COR-L47 (cell line): ENCODE data around the gene ASTN2.

Experiments used
- DNase-seq: peaks from one replicate; lab custom pipeline; 2025; lab: John Stamatoyannopoulos, UW

Gene ASTN2, protein sequence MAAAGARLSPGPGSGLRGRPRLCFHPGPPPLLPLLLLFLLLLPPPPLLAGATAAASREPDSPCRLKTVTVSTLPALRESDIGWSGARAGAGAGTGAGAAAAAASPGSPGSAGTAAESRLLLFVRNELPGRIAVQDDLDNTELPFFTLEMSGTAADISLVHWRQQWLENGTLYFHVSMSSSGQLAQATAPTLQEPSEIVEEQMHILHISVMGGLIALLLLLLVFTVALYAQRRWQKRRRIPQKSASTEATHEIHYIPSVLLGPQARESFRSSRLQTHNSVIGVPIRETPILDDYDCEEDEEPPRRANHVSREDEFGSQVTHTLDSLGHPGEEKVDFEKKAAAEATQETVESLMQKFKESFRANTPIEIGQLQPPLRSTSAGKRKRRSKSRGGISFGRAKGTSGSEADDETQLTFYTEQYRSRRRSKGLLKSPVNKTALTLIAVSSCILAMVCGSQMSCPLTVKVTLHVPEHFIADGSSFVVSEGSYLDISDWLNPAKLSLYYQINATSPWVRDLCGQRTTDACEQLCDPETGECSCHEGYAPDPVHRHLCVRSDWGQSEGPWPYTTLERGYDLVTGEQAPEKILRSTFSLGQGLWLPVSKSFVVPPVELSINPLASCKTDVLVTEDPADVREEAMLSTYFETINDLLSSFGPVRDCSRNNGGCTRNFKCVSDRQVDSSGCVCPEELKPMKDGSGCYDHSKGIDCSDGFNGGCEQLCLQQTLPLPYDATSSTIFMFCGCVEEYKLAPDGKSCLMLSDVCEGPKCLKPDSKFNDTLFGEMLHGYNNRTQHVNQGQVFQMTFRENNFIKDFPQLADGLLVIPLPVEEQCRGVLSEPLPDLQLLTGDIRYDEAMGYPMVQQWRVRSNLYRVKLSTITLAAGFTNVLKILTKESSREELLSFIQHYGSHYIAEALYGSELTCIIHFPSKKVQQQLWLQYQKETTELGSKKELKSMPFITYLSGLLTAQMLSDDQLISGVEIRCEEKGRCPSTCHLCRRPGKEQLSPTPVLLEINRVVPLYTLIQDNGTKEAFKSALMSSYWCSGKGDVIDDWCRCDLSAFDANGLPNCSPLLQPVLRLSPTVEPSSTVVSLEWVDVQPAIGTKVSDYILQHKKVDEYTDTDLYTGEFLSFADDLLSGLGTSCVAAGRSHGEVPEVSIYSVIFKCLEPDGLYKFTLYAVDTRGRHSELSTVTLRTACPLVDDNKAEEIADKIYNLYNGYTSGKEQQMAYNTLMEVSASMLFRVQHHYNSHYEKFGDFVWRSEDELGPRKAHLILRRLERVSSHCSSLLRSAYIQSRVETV (N-terminal part only)

DNA sequence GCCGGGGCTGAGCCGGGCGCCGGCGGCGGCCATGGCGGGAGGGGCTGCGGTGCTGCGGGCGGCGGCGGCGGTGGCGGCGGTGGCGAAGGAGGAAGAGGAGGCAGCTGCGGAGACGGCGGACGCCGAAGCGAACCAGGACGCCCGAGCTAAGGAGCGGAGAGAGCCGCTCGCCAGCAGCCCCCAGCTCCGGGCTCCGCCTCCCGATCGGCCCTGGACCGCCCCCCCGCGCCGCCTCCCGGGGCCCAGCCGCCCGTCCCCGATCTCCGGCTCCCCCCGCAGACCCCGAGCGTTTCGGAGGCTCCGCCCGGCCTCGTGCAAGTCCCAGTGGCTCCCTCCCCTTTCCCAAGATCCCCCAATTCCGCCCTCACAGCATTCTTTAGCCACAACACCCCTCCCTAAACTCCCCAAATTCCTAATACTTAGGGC is at the start of gene ASTN2:
Gene ASTN2 (minus strand): TSS at position 152 of the 426 bp plus-strand sequence. CDS start 119 bp downstream, at position 33.
- no peak for DNase-seq

DNA sequence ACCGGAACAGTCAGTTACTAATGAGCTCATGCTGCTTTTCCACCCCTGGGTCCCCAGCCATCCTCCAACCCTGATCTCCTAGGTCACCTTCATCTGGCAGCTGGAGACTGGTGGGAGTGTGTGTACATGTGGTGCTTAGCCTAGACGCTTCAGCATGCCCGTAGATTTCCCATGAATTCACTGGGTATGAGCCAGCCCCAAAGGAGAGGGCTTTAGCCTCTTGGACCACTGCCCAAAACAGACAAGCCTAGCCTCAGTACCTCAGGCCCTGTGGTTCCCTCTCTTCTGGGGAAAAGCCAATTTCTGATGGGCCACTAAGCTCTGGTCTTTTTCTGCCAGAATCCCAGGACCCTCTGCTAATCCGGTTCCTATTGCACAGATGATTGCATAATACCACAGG is 48.0 kb upstream of the ASTN2 start:
- DNase-seq, result no peak

DNA sequence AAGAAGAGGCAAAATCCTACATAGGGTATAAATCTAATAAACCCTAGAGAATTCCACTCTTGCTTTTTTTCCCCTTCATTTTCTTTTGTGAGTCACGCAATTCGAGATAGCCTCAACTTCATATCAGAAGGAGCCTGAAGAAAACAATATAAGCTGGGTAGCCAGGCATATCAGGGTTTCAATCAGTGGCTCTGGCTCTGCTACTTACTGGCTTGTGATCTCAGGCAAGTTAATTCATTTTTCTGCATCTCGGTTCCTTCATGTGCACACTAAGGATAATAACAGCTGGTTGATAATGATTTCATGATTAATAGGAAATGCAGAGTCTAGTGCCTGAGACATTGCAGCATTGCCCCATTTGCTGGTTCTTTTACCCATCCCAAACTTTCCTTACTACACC is 46.5 kb upstream of the ASTN2 start:
- DNase-seq, result no peak

DNA sequence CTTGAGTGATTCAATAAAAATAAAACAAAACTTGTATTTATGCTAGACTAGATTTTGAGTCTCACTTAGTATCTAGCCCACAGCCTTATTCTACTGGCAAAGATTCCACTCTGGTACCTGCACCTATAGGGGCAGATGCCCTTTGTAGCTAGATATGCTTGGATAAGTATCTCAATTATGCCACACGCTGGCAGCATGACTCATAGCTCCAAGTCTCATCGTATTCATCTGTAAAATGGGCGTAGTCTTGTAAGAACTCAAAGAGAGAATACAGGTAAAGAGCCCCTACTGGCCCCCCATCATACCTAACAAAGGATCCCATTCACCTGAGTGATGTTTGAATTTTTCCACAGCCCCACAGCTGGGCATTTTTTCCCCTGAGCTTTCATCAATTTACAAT is 45.9 kb upstream of the ASTN2 start:
- no peak for DNase-seq

DNA sequence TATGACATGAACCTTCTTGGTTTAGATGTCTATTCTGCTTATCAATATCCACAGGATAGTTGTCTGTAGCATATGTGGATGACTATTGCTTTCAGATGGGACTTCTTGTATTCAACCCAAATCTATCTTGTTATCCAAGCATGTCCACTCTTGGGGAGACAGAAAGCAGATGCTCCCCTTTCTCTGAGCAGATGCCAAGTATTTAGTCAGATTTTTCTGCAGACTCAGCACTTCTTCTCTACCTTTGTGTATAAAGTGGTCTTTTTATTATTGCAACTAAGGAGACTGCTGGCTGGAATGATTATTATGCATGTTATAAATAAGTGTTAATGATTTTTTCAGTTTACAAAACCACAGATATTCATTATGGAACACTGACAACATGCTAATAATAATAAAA is 45.1 kb upstream of the ASTN2 start:
- DNase-seq, result no peak

DNA sequence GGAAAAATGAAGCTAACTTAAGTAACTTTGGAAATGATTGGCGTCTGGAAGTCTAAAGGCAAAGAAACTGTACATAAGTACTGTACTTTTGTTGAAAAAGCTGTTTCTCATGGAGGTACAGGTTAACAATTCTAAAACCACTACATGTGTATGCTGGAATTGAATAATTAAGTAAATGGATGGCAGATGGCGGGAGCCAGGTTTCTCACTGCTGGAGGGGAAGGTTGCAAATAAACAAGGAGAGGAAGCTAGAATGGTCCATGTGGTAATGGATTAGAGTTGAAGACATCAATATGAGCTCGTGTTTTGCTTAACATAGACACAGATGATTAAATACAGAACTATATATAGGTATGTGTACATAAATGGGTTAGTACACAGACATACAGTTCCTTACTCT is 43.2 kb upstream of the ASTN2 start:
- no peak for DNase-seq

DNA sequence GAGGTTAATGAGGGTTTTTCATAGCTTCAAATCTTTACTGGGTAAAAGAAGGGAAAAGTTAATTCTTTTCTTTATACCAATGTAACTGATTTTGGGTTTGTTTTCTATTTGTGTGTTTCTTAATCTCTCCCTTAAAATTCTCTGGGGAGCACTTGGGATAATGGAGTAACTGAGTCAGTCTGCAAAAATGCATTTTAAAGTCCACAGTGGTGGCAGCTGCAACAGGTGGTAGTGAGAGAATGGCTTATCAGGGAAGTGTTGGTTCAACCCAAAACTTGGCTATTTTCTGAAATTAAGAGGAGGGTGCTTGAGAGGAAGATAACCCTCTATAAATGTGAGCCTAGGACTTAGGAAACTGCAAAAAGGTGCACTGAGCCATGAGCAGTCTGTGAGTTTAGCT is 39.9 kb upstream of the ASTN2 start:
- no peak for DNase-seq

DNA sequence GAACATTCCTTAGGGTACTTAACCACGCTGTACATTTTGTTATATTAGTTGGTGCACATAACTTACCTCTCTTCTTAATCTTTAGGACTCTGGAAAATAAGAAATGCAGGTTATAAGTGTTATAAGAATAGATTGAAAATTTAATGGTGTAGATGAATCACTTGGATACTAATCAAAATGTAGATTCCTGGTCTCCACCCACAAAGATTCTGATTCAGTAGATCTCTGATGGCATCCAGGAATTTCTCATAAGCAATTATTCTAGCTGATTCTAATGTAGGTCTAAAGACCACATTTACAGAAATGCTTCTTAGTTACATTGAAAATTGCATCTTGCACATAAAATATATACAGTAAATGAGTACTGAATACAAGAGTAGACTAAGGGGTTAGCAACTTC is 38.9 kb upstream of the ASTN2 start:
- DNase-seq, result no peak

DNA sequence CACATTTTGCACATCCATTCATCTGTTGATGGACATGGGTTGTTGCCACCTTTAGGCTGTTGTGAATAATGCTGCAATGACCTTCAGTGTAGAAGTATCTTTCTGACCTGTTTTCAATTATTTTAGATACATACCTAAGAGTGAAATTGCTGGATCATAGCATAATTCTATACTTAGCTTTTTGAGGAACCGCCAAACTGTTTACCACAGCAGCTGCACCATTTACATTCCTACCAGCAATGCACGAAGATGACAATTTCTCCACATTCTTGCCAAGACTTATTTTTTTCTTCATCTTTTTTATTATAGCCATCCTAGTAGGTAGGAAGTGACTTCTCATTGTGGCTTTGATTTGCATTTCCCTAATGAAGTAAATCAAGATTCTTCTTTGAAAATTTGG is 36.5 kb upstream of the ASTN2 start:
- DNase-seq, result no peak

DNA sequence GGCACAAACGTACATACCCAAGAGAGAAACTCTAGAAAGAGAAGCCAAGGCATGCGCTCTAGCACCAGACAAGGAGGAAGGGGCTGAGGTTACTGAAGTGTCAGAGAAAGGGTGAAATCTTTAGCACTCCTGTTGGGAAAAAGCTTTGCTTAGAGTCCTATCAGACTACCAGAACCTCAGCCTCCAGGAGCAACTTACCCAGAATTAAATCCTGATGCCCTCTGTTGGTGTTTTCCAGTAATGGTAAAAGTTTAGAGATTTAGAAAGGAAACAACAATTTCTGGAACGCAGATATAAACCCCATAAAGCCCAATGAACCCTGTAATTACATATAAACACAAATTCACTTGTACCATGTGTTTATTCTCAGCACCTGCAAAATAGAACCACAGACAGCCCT is 33.2 kb upstream of the ASTN2 start:
- DNase-seq, result peak; percentile 14

DNA sequence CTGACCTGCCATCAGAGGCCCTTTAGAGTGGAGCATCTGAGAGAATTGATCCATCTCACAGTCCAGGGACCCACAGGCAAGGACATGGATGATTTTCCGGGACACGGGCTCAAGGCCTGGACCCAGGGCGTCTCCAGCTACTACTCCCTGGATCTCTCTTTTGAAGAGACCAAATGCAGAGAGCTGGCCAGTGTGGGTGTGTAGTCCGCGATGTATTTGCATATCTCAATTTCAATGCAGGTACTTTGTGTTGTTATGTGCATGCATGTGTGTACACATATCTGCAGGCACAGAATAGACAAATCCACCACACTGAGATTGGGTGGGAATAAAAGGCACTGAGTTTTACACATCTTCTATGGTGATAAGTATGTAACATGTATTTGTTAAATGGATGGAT is 30.8 kb upstream of the ASTN2 start:
- DNase-seq, result no peak

DNA sequence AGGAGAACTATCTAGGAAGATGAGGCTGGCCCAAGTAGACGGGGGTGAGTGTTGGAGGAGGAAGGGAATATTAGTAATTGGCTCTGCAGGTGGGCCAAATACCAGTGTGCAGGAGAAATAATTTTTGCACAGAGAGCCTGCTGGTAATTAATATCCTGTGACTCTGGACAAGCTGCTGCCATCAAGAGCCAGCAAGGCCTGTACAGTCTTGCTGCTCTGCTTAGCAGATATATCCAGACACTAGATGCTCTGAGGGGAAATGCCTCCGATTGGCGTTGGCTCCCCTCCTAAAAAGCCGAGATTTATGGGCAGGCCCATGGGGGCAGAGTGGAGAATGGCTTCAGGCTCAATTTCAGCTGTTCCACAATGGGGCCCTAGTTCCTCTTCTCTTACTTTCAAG is 29.6 kb upstream of the ASTN2 start:
- no peak for DNase-seq

DNA sequence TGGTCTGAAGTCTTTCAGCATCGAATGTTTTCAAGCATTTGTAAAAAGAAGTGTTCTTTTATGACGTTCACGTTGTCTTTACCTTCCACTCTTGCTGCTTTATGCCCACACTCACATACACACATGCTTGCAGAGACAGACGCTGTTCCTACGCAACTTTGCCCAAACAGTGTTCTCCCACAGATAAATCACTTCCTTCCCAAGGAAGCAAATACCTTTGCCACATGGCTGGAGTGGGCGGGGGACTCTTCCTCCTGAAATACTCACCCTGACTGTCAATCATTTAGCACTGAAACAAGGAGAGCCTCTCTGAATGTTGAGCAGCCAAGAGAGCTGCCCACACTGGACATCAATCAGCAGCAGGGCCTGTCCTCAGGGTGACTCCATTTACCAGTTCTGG is 22.4 kb upstream of the ASTN2 start:
- DNase-seq, result no peak

DNA sequence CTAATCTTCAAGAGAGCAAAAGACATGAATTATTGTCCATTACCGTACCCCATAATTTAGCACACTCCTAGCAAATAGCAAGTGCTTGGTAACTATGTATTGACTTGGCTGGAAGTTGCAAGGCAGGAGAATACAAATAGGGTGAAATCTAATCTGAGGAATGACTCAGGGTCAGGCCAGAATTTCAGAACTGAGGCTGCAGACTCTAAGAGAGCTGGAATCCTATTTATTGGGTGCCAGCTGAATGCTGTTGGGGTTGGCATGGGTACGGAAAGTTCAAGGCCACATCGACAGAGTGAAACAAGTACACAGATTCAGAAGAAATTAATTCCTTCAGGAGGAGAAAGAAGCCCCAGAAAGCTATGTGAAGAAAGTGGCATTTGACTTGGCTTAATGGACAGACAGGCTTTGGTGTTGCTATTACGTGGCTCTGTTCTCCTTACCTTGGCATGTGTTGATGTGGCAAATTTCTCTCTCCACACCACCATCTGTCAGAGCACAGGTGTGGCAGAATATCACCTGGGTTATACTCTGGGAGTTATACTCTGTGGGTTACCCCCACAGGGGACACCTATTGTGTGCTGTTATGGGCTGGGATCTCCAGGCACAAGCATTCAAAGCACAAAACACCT is 20.9 kb upstream of the ASTN2 start:
- no peak for DNase-seq

DNA sequence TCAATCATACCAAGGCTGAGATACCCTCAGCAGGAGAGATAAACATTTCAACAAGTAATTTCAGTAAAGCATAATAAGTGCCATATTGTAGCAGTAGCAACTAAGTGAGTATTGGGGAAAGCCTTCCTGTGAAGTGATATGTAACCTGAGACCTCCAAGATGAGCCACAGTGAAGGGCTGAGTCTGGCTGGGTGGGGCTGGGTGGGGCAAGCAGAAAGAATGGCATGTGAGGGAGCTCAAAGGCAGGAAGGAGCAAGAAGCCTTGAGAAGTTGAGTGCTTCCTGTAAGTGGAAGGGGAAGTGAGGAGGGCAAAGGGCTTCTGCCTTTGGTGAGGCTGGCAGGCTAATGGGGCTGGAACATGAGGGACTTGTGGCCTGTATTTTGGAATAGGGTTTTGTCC is 19.7 kb upstream of the ASTN2 start:
- no peak for DNase-seq

DNA sequence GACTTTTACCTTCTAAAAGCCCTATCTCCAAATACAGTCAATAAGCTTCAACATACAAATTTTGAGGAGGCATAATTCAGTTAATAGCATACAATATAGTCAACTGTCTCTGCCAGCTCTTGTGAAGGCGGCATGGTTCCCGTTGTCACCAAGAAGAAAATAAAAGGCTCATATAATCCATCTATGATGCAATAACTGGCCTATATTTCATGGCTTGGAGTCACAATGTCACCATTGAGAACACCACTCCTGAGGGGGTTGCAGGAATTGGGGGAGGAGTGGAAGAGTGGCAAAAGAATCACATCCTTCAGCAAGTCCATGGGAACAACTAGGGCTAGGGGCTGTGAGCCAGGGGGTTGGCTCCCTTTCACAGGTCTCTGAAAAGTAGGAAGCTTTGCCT is 16.0 kb upstream of the ASTN2 start:
- DNase-seq, result no peak

DNA sequence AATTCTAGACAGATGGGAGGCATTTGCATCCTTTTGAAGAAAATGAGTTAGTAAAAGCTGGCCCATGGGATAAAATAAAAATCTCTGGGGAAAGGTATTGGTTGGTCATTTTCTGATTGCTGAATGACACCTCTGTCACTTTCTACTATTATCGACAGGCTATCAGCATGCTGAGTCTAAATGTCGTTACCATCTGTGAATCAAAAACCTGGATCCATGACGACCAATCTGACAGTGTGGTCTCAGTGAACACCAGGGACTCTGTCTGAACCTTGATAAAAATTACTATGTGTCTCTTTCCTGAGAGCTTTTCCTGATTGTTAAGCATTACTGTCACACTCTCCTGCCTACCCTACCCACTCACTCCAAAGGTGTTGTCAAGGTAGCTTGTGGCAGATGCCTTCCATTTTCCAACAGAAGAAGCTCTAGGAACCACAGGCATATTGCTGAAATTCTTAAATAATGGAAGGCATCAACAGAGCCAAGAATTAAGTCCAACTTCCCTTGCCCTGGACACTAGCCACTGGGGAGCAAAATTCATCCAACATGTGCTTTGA is 12.6 kb upstream of the ASTN2 start:
- no peak for DNase-seq

DNA sequence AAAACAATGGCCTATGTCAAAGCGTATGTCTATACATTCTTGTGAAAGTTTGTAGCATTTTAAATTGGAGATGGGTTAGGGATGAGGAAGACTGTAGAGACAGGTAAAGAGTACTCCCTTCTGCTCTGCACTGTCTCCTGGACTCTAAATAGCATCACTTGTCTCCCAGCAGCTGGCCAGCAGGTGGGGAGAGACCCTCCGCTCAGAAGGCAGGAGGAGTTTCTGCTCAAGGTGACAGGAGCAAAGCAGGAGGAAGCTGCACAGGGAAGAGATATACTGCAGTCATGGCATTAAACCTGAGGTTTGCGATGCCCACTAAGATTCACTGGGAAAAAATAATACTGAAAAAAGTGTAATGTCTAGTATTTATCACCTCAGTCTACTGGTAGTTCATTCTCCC is 10.7 kb upstream of the ASTN2 start:
- DNase-seq, result no peak

DNA sequence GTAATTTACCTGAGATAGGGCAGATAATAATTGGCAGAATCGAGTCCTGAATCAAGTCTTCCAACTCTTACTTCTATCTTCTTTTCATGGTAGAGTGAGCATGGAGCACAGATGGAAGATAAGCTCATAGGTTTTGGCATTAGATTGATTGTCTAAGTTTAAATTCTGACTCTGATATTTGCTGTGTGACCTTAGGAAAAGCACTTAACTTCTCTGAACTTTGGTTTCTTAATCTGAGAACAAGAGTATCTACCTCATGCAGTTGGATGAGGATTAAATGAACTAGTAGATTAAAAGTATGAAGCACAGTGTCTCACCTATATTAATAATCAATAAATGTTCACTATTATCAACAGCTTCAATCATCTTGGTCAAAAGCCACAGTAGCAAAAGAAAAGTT is 9.4 kb upstream of the ASTN2 start:
- no peak for DNase-seq

DNA sequence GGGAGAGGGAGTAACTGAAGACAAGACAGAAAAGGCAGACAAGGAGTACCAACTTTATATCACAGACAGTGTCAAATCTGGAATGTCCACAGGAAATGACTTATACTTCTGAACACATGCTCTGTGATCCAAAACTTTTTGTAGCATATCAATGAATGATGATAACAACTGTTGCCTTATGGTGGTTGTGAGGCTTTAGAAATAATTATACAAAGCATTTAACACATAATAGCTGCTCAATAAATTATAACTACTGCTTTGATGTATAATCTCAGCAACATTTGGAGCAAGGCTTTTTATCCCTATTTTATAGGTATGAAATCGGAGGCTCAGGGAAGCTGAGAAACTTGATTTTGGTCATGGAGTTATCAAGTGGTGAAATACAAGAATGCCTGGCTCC is 3.3 kb upstream of the ASTN2 start:
- no peak for DNase-seq

DNA sequence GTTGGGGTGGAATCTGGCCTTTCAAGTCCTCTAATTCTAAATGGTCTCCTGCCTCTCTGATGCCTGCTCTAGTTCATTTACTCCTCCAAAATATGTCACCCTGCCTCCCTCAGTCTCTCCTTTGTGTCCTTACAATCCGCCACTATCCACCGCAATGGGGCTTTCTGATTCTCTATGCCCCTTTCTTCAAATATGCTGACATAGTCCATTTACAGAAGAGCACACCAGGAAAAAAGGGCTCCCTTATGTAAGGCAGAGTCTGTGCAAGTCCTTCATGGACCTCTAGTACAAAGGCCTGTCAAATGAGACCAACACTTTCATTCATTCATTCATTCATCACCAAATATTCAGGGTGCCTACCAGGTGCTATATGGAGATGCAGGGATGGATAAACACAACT is 2.0 kb upstream of the ASTN2 start:
- DNase-seq, result no peak
